Panc1 (cell line): ENCODE measurements around the gene TOP3A.

Experiments used
- POLR2AphosphoS5 ChIP-seq: IDR thresholded peaks from 2 replicates; pipeline ENCODE4 v1.6.1; 2012; ENCODE audit warnings: mild to moderate bottlenecking, low read depth, low read length, moderate library complexity
- TCF7L2 ChIP-seq: IDR thresholded peaks from 2 replicates; pipeline ENCODE4 v1.6.1; 2011; ENCODE audit warnings: mild to moderate bottlenecking, low read depth, low read length, inconsistent platforms
- TF ChIP-seq, protein P1 (sequence below): fragments of 450-650 bp; IDR thresholded peaks from 2 replicates; pipeline ENCODE4 v1.5.1; 2017; ENCODE audit warnings: mild to moderate bottlenecking
- TF ChIP-seq, protein P2 (sequence below), 2 experiments: IDR thresholded peaks; 2 replicates each; pipeline ENCODE4 v1.6.1; 2011 to 2012; ENCODE audit warnings: low read depth in 2 of 2, control low read depth in 1 of 2, low read length in 1 of 2, mild to moderate bottlenecking in 1 of 2, moderate library complexity in 1 of 2; ENCODE audit not compliant: insufficient read depth in 1 of 2

DNA sequence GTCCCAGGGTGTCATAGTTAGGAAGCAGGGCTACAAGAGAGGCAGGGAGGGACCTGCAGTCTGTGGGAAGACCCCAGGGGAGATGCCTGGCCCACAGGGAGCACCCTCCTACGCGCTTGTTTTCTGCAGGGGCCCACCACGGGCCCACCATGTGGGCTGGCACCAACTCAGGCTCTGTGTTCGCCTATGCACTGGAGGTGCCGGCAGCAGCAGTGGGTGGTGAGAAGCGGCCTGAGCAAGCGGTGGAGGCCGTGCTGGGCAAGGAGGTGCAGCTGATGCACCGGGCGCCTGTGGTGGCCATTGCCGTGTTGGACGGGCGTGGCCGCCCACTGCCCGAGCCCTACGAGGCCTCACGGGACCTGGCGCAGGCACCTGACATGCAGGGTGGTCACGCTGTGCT, 74.3 kb downstream of the TOP3A start:
- TF ChIP-seq, protein P1, sequence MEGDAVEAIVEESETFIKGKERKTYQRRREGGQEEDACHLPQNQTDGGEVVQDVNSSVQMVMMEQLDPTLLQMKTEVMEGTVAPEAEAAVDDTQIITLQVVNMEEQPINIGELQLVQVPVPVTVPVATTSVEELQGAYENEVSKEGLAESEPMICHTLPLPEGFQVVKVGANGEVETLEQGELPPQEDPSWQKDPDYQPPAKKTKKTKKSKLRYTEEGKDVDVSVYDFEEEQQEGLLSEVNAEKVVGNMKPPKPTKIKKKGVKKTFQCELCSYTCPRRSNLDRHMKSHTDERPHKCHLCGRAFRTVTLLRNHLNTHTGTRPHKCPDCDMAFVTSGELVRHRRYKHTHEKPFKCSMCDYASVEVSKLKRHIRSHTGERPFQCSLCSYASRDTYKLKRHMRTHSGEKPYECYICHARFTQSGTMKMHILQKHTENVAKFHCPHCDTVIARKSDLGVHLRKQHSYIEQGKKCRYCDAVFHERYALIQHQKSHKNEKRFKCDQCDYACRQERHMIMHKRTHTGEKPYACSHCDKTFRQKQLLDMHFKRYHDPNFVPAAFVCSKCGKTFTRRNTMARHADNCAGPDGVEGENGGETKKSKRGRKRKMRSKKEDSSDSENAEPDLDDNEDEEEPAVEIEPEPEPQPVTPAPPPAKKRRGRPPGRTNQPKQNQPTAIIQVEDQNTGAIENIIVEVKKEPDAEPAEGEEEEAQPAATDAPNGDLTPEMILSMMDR = no peak
- TF ChIP-seq POLR2AphosphoS5 (no peak), TCF7L2 (no peak)
- TF ChIP-seq, protein P2, sequence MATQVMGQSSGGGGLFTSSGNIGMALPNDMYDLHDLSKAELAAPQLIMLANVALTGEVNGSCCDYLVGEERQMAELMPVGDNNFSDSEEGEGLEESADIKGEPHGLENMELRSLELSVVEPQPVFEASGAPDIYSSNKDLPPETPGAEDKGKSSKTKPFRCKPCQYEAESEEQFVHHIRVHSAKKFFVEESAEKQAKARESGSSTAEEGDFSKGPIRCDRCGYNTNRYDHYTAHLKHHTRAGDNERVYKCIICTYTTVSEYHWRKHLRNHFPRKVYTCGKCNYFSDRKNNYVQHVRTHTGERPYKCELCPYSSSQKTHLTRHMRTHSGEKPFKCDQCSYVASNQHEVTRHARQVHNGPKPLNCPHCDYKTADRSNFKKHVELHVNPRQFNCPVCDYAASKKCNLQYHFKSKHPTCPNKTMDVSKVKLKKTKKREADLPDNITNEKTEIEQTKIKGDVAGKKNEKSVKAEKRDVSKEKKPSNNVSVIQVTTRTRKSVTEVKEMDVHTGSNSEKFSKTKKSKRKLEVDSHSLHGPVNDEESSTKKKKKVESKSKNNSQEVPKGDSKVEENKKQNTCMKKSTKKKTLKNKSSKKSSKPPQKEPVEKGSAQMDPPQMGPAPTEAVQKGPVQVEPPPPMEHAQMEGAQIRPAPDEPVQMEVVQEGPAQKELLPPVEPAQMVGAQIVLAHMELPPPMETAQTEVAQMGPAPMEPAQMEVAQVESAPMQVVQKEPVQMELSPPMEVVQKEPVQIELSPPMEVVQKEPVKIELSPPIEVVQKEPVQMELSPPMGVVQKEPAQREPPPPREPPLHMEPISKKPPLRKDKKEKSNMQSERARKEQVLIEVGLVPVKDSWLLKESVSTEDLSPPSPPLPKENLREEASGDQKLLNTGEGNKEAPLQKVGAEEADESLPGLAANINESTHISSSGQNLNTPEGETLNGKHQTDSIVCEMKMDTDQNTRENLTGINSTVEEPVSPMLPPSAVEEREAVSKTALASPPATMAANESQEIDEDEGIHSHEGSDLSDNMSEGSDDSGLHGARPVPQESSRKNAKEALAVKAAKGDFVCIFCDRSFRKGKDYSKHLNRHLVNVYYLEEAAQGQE (IDR thresholded peaks at IDR 0.05; ENCODE audit: insufficient read depth in 1 of 2, low read depth in 2 of 2, low read length in 1 of 2) = no peak
